Measurements from ENCODE around the gene CGB5. TPM values are rescaled to one million over a fixed set of nuclear protein-coding genes. Genes with fewer than 3 reads are reported as not detected.
"Not testable (repeated sequence)": the region's sequence is repeated elsewhere in the genome, so short reads cannot be mapped to it uniquely, and the experiment has no call there.

Gene CGB5
- total RNA-seq, 1 donor from 2014 or later, result not detected

DNA sequence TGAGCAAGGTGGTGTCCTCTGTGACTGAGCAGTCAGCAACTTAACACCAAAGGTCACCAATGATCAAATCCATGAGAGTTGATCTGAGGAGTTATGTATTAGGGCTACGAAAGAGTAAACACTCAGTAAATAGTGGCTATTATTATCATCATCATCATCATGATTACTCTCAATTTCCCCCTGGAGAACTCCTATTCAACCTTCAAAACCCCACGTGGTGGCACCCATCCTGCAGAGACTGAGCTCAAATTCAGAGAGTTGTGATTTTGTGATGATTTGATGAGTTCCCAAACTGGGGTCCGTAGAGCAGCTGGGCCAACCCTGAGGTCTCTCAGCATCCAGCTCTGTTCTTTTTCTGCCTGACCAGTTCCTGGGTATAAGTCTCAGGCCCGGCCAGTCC lies 6.2 kb downstream of the CGB5 start:
- intact Hi-C loops (cut with DNase I); DNase-seq (ENCODE audit: missing footprints); ATAC-seq: not testable (repeated sequence)

GRCh38 chr19:49050376-49051033 lies 6.9 kb downstream of the CGB5 start:
- intact Hi-C loops (cut with DNase I); ATAC-seq; DNase-seq (ENCODE audit: missing footprints): not testable (repeated sequence)

- intact Hi-C loops (cut with DNase I), result no loop called here
- ATAC-seq (peak; percentile 90), DNase-seq (ENCODE audit: missing footprints) (peak; percentile 74)
Observed at GRCh38 chr19:49056101-49056901, 12.7 kb downstream of the CGB5 start.

DNA sequence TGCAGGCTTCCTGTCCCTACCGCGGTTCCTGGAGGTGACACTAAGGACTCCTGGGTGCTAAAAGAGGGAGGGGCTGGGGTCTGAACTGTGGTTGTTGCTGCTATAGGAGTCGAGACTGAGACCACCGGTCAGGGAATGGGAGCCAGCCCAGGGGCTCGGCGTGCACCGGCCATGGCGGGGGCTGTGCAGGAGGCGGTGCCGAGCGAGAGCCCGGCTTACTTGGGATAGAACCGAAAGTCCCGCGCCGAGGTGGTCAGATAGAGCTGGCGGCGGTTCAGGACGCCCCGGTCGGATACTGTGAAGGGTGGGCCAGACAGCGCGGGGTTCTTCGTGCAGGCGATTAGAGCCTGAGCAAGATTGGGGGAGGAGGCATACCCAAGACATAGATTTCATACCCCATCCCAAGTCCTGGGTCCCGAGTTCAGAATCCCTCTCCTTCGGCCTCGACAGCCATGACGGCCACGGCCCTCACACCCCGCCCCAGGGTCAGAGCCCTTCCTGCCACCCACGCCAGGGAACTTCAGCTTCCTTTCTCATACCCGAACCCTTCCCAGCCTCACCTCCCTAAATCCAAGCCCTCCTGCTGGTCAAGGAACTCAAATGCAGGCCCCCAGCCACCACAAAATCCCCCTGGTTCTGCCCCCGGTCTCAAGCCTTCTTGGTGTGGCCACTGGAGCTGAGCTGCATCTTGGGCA lies 13.4 kb downstream of the CGB5 start:
- ATAC-seq; DNase-seq (ENCODE audit: missing footprints); intact Hi-C loops (cut with DNase I): not testable (repeated sequence)

- peak; percentile 75 for DNase-seq (ENCODE audit: missing footprints)
- intact Hi-C loops (cut with DNase I), result no loop called here
- peak; percentile 76 for ATAC-seq
Observed at GRCh38 chr19:49057636-49058234, 14.1 kb downstream of the CGB5 start, which contains the start of gene CGB7. Gene CGB7, minus strand, starts transcription at chr19:49057749. Its CDS starts 2,374 bp downstream, at chr19:49055375.

DNA sequence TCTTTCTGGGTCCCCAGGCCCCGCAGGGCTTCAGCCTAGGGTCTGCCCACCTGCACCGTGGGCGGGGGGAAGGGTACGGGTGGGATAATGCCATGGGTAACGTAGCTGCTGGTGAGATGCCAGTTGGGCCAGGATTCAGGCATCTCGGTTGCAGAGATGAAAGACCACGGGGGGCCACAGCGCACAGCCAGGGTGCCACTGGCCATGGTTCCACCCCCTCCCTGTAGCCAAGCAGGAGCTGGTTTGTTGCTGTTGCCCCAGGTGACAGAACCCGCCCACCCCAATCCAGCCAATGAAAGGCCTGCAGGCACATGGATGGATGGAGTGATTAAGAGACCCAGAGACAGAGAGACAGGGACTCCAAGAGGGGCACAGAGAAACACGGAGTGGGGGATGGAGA lies 14.9 kb downstream of the CGB5 start:
- DNase-seq (ENCODE audit: missing footprints) (no peak), ATAC-seq (no peak)
- intact Hi-C loops (cut with DNase I), result no loop called here

DNA sequence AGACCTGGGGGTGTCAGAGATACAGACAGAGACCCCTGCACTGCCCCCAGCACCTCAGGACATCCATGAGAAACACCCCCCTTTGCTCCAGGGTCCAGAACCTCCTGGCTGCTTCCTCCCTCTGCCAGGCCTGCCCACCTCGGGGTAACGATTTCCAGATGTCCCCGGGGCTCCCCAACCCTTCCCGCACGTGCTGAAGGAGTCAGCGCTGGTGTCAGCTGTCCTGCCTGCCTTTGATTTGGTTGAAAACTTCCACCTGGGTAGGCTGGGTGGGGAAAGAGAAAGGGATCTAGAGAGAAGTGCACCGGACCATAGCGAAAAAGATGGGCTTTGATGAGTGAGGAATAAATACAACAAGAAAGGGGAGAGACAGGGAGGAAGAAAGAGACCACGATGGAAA lies 15.4 kb downstream of the CGB5 start:
- DNase-seq (ENCODE audit: missing footprints) (no peak), ATAC-seq (no peak)
- intact Hi-C loops (cut with DNase I), result no loop called here

DNA sequence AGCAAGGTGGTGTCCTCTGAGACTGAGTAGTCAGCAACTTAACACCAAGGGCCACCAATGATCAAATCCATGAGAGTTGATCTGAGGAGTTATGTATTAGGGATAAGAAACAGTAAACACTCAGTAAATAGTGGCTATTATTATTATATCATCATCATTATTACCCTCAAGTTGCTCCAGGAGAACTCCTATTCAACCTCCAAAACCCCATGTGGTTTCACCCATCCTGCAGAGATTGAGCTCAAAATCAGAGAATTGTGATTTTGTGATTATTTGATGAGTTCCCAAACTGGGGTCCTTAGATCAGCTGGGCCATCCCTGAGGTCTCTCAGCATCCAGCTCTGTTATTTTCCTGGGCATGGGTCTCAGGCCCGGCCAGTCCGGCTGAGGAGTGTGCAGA lies 17.4 kb downstream of the CGB5 start:
- intact Hi-C loops (cut with DNase I), result no loop called here
- no peak for DNase-seq (ENCODE audit: missing footprints)
- no peak for ATAC-seq

DNA sequence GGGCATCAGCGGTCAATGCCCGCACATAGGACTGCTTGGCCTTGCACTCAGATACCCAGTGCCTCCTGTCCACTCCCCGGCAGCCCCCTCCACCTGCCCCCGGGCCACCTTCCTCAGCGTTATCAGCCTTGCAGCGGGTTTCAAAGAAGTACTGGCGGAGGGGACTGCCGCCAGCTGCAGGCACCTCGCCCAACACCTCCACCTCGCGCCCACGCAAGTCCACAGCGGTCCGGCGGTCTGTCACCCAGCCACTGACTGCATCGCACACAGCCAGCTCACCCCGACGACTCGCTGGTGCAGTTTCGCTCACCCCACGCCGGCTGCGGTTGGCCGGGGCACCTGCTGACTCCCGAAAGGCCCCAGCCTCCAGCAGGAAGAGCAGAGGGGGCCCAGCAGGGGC lies 17.8 kb downstream of the CGB5 start:
- ATAC-seq (no peak), DNase-seq (ENCODE audit: missing footprints) (no peak)
- intact Hi-C loops (cut with DNase I), result no loop called here

DNA sequence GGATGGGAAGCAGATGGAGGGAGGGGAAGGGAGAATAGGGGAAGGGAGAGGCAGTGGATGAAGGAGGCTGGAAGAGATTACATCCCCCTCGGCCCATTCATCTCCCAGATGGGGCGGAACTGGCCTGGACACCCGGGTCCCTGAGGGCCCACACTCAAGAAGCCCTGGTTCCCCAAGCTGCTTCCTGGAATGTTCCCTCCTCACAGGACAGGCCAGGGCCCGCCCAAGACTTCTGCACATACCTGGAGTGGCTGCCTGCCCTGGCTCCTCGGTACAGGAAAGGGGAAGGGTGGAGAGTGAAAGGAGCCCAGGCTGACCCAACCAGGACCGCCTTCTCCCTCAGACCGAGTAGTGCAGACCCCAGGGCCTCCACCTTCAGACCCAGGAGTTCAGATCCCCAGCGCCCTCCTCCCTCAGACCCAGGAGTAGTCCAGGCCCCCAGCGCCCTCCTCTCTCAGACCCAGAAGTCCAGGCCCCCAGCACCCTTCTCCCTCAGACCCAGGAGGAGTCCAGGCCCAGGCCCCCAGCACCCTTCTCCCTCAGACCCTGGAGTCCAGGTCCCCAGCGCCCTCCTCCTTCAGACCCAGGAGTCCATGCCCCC lies 20.5 kb downstream of the CGB5 start:
- ATAC-seq, result no peak
- no peak for DNase-seq (ENCODE audit: missing footprints)
- intact Hi-C loops (cut with DNase I), result no loop called here

- ATAC-seq (peak; percentile 20), DNase-seq (ENCODE audit: missing footprints) (no peak)
- intact Hi-C loops (cut with DNase I), result no loop called here
Observed at GRCh38 chr19:49064768-49065611, 21.3 kb downstream of the CGB5 start, which contains the start of gene NTF4. Gene NTF4, minus strand, starts transcription at chr19:49064818. Its CDS starts 2,821 bp downstream, at chr19:49061997.

DNA sequence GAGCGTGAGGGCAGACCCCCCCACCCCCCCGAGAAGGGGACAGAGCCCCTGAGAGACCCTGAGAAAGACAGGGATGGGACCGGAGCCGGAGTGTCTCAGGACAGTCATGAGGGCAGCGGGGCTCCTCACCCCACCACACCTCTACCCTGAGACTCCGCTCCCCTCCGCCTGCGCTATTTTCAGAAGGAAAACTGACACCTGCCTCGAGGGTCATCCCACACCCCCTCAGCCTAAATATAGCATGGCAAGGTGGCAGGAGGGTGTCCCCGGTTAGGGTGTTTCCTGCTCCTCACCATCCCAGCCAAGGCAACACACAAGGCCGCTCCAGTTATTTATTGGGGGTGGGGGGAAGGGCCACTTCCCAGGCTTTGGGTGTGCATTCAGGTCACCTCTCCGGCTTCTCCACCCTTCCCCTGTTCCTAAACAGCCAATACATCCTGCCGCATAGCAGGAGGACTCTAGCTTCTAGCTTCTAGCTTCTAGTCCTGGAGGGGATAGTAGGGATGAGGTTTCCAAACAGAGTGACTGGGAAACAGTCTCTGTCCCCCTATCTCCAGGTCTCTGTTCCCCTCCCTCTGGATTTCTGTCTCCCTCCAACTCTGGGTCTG lies 22.4 kb downstream of the CGB5 start:
- ATAC-seq (no peak), DNase-seq (ENCODE audit: missing footprints) (no peak)
- intact Hi-C loops (cut with DNase I), result no loop called here

DNA sequence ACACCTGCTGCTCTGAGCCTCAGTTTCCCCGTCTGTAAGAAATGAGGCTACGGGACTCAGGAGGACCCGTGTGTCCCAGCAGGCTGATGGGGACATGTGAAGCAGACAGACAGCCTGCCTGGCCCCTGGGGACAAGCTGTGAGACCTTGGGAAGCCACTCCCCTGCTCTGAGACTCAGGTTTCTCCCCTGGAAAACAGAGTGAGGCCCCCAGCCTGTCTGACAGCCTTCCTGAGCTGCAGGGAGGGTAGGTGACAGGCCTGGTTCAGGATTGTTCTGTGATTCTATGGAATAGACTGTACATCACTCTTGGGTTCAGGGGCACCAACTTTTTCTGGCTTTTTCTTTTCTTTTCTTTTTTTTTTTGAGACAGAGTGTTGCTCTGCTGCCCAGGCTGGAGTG lies 23.9 kb downstream of the CGB5 start:
- intact Hi-C loops (cut with DNase I), result no loop called here
- DNase-seq (ENCODE audit: missing footprints), result no peak
- no peak for ATAC-seq

DNA sequence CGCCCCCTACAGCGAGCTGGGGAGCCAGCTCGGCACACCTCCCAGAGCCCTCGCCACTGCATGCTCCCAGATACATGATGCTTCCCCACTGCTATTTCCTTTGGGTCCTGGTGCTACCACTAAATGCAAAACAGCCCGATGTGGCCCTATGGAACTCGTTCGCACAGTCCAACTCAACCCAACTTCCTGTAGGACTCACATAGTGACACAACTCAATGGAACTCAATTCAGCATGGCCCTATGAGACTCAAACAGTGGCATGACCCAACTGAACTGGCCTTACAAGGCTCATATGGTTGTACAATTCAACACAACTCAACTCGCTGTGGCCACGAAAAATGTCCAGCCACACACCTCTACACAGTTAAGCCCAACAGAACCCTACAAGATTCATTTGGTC lies 25.4 kb downstream of the CGB5 start:
- intact Hi-C loops (cut with DNase I), result no loop called here
- ATAC-seq (no peak), DNase-seq (ENCODE audit: missing footprints) (no peak)

- ATAC-seq (no peak), DNase-seq (ENCODE audit: missing footprints) (no peak)
- intact Hi-C loops (cut with DNase I), result no loop called here
Observed at GRCh38 chr19:49070416-49070815, 26.8 kb downstream of the CGB5 start.

- ATAC-seq, result no peak
- no peak for DNase-seq (ENCODE audit: missing footprints)
- intact Hi-C loops (cut with DNase I), result no loop called here
Observed at GRCh38 chr19:49071860-49072547, 28.4 kb downstream of the CGB5 start.
